Central memory CD8-positive, alpha-beta T cell (primary cell): ENCODE measurements around the gene MYO15A.
"Not testable (repeated sequence)": the region's sequence is repeated elsewhere in the genome, so short reads cannot be mapped to it uniquely, and the experiment has no call there.

Experiments used
- ATAC-seq: fragments of 150-1000 bp; cut with Tn5 transposase; replicated peaks from 2 replicates; pipeline ENCODE4 v1.10.0; 2022; ENCODE audit warnings: mild to moderate bottlenecking, moderate FRiP score, moderate number of reproducible peaks; ENCODE audit not compliant: poor library complexity, severe bottlenecking; ENCODE audit errors: extremely low read depth
- DNase-seq, 2 donors: peaks; one replicate each; pipeline ENCODE4 v3.0.0; 2021; ENCODE audit warnings: low spot score in 2 of 2
- H3K27ac Mint-ChIP-seq: one replicate; pipeline ENCODE4 v1.8.0; 2022; ENCODE audit warnings: low read depth, mild to moderate bottlenecking, moderate library complexity, mixed read lengths
- H3K27me3 Mint-ChIP-seq: one replicate; pipeline ENCODE4 v1.8.0; 2022; ENCODE audit warnings: mixed read lengths
- H3K36me3 Mint-ChIP-seq: one replicate; pipeline ENCODE4 v1.8.0; 2022; ENCODE audit warnings: mild to moderate bottlenecking, moderate library complexity, mixed read lengths; ENCODE audit not compliant: insufficient read depth
- H3K4me1 Mint-ChIP-seq: one replicate; pipeline ENCODE4 v1.8.0; 2022; ENCODE audit warnings: mixed read lengths
- H3K4me3 Mint-ChIP-seq: one replicate; pipeline ENCODE4 v1.8.0; 2022; ENCODE audit warnings: mild to moderate bottlenecking, moderate library complexity, mixed read lengths
- H3K9me3 Mint-ChIP-seq: one replicate; pipeline ENCODE4 v1.8.0; 2022; ENCODE audit warnings: mixed read lengths

Gene MYO15A

GRCh38 chr17:18203308-18203707 is 94.8 kb downstream of the MYO15A start:
- Mint-ChIP-seq H3K9me3 (no peaks in the 10 kb centered on the region), H3K4me3 (no peak overlapping the region), H3K27me3 (no peaks in the 10 kb centered on the region)

GRCh38 chr17:18205861-18206260 is 97.3 kb downstream of the MYO15A start:
- H3K4me1 Mint-ChIP-seq, result peaks cover 15% of the 10 kb centered on the region
- ATAC-seq (no peak), DNase-seq (no peak)
- H3K27me3 Mint-ChIP-seq, result no peaks in the 10 kb centered on the region
- no peaks in the 10 kb centered on the region for H3K9me3 Mint-ChIP-seq
- H3K36me3 Mint-ChIP-seq, result peaks cover 55% of the 10 kb centered on the region
- no peak overlapping the region for H3K27ac Mint-ChIP-seq
- H3K4me3 Mint-ChIP-seq, result no peak overlapping the region

More at GRCh38 chr17:18203308-18203707, 94.8 kb downstream of the MYO15A start:
- peaks cover 42% of the 10 kb centered on the region for H3K36me3 Mint-ChIP-seq
- DNase-seq (no peak), ATAC-seq (no peak)
- no peak overlapping the region for H3K27ac Mint-ChIP-seq
- H3K4me1 Mint-ChIP-seq, result peaks cover 40% of the 10 kb centered on the region

- Mint-ChIP-seq H3K4me3 (no peak overlapping the region), H3K27me3 (no peaks in the 10 kb centered on the region), H3K4me1 (peaks cover 6% of the 10 kb centered on the region), H3K27ac (no peak overlapping the region), H3K36me3 (peaks cover 54% of the 10 kb centered on the region), H3K9me3 (no peaks in the 10 kb centered on the region)
- no peak for DNase-seq
- ATAC-seq, result no peak
Observed at GRCh38 chr17:18206962-18207361, 98.4 kb downstream of the MYO15A start.

GRCh38 chr17:18208092-18208491 is 99.5 kb downstream of the MYO15A start:
- Mint-ChIP-seq H3K36me3 (peaks cover 51% of the 10 kb centered on the region), H3K4me3 (no peak overlapping the region), H3K4me1 (peaks cover 5% of the 10 kb centered on the region), H3K27ac (peak overlapping the region; percentile 59), H3K9me3 (no peaks in the 10 kb centered on the region), H3K27me3 (no peaks in the 10 kb centered on the region)
- DNase-seq, result no peak
- no peak for ATAC-seq

GRCh38 chr17:18213666-18214270 is 105.2 kb downstream of the MYO15A start:
- Mint-ChIP-seq H3K36me3 (peaks cover 25% of the 10 kb centered on the region), H3K27me3 (no peaks in the 10 kb centered on the region), H3K4me1 (peaks cover 12% of the 10 kb centered on the region), H3K9me3 (no peaks in the 10 kb centered on the region), H3K27ac (no peak overlapping the region), H3K4me3 (no peak overlapping the region)
- no peak for DNase-seq
- no peak for ATAC-seq

GRCh38 chr17:18216906-18217305 is 108.3 kb downstream of the MYO15A start:
- H3K36me3 Mint-ChIP-seq, H3K4me3 Mint-ChIP-seq, ATAC-seq, H3K27me3 Mint-ChIP-seq, H3K9me3 Mint-ChIP-seq, DNase-seq: not testable (repeated sequence)
- Mint-ChIP-seq H3K27ac (peak overlapping the region; percentile 55), H3K4me1 (peaks cover 12% of the 10 kb centered on the region)

- Mint-ChIP-seq H3K27me3 (no peaks in the 10 kb centered on the region), H3K4me3 (no peak overlapping the region), H3K36me3 (peaks cover 4% of the 10 kb centered on the region), H3K27ac (peak overlapping the region; percentile 20), H3K4me1 (peaks cover 12% of the 10 kb centered on the region), H3K9me3 (no peaks in the 10 kb centered on the region)
- ATAC-seq (peak; percentile 65), DNase-seq (peak; percentile 42 to 64)
Observed at GRCh38 chr17:18217412-18218015, 109.0 kb downstream of the MYO15A start.

- Mint-ChIP-seq H3K27me3 (no peaks in the 10 kb centered on the region), H3K27ac (no peak overlapping the region), H3K4me3 (no peak overlapping the region), H3K9me3 (no peaks in the 10 kb centered on the region), H3K4me1 (peaks cover 12% of the 10 kb centered on the region), H3K36me3 (peaks cover 1% of the 10 kb centered on the region)
- DNase-seq (no peak), ATAC-seq (no peak)
Observed at GRCh38 chr17:18218756-18219415, 110.3 kb downstream of the MYO15A start.

GRCh38 chr17:18224053-18224386 is 115.5 kb downstream of the MYO15A start:
- Mint-ChIP-seq H3K27ac (no peak overlapping the region), H3K27me3 (no peaks in the 10 kb centered on the region), H3K36me3 (peaks cover 7% of the 10 kb centered on the region), H3K9me3 (no peaks in the 10 kb centered on the region), H3K4me1 (peaks cover 33% of the 10 kb centered on the region), H3K4me3 (no peak overlapping the region)
- ATAC-seq (no peak), DNase-seq (no peak)

- Mint-ChIP-seq H3K4me3 (peak overlapping the region; percentile 89), H3K27me3 (no peaks in the 10 kb centered on the region), H3K4me1 (peaks cover 34% of the 10 kb centered on the region), H3K36me3 (peaks cover 7% of the 10 kb centered on the region), H3K27ac (peak overlapping the region; percentile 22), H3K9me3 (no peaks in the 10 kb centered on the region)
- no peak for ATAC-seq
- no peak for DNase-seq
Observed at GRCh38 chr17:18224387-18225120, 116.0 kb downstream of the MYO15A start.

GRCh38 chr17:18225121-18225641 is 116.6 kb downstream of the MYO15A start, which contains the start of gene LLGL1:
TSS of gene LLGL1 (plus strand) at chr17:18225635. CDS start at chr17:18225683, 48 bp downstream.
- H3K36me3 Mint-ChIP-seq, result peaks cover 7% of the 10 kb centered on the region
- peak; percentile 87 to 91 for DNase-seq
- H3K4me3 Mint-ChIP-seq, result peak within 1 kb of the TSS; percentile 89
- H3K27ac Mint-ChIP-seq, result peak within 1 kb of the TSS; percentile 88
- H3K9me3 Mint-ChIP-seq, result no peaks in the 10 kb centered on the region
- no peaks in the 10 kb centered on the region for H3K27me3 Mint-ChIP-seq
- H3K4me1 Mint-ChIP-seq, result peaks cover 39% of the 10 kb centered on the region
- ATAC-seq, result peak; percentile 98

- Mint-ChIP-seq H3K27me3 (no peaks in the 10 kb centered on the region), H3K36me3 (peaks cover 7% of the 10 kb centered on the region), H3K4me3 (peak overlapping the region; percentile 89), H3K27ac (peak overlapping the region; percentile 88), H3K4me1 (peaks cover 39% of the 10 kb centered on the region), H3K9me3 (no peaks in the 10 kb centered on the region)
- DNase-seq, result no peak
- ATAC-seq, result peak; percentile 6
Observed at GRCh38 chr17:18225642-18226283, 117.2 kb downstream of the MYO15A start.
